HuH-7 (cell line): ENCODE data around the gene GAPDHS.

Experiments used
- DNase-seq: peaks from one replicate; pipeline ENCODE4 v3.0.0; 2011; ENCODE audit warnings: low spot score

GAPDHS gene

DNA sequence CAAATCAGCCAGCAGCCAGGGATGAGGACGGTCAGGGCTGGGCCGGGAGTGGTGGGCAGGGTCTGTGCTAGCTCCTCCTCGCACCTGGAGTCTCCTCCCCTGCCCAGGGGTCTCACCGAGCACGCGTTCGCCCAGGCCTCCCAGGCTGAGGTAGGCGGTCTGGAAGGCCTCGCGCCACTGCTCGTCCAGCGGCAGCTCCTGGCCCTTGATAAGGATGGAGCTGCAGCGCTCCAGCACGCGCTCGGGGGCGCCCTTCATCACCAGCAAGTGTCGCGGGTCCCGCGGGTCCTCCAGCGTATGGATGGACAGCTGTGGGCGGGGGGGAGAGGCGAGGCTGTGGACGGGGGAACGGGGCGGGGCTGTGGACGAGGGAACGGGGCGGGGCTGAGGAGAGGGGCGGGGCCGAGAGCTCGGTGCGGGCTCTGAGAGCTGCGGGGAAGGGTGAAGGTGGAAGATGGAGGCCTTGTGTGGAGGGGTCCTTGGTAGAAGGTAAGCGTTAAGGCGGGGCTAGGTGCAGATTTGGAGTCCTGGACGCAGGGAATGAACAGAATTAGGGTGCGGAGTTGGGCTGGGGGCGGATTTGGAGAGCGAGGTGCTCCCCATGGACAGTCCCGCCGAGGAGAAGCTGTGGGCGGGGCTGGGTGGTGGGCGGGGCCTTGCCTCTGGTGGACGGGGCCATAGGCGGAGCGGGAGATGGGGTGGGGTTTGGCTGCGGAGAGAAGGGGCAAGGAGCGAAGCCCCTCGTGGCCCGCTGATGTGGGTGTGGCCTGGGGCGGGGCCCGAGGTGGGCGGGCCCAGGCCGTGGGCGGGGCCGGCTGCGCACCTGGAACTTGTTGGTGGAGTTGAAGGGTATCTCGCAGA, 24.5 kb downstream of the GAPDHS start:
- DNase-seq = peak; percentile 86

DNA sequence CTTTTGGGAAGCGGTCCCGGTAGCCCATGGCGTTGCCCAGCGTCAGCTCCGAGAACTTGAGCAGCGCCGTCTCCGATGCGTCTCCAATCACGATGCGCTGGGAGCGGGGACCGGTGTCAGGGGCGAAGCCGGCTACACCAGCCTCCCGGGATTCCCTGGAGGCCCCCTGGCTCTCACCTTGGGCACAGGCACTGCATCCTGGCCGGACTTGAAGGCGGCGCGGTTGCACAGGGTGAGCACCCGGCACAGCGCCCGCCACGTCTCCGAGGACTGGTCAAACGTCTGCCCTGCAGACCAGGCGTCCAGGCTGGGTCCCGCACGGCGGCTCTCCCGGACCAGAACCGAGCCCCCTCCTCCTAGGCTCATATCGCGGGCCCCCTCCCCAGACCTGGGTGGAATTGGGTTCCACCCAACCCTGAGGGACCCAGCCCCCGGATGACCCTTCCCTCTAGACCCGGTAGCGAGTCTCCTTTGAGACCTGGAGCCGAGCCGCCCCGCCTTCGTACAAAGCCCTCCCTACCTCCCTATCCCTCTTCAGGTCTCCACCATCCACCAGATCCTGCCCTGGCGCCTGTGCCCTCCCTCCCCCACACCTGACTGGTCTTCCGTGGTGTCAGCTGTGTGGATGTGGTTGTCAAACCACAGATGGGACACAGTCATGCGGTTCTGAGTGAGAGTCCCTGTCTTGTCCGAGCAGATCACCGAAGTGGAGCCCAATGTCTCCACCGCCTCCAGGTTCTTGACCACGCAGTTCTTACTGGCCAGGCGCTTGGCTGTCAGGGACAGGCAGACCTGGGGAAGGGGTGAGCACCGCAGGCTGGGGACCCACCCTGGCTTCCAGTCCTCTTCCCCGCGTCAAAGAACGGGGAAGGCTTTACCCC, 25.4 kb downstream of the GAPDHS start:
- no peak for DNase-seq

DNA sequence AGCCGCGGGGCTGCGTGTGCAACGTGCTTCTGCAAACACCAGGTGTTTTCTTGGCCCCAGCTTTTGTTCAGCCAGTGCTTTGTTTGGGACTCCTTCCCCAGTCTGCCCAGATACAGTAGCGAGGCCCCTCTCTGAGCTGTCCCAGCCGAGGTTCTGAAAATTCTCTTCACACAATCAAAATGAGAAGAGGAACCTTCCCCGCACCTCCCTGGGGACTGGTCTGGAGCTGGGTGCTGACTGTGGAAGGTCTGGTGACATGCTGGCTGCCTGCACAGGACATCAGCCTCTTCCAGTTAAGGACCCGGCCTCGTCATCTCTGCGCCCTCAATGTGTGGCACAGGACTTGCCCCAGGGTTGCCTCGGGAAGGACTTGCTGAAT, 26.0 kb downstream of the GAPDHS start:
- no peak for DNase-seq

DNA sequence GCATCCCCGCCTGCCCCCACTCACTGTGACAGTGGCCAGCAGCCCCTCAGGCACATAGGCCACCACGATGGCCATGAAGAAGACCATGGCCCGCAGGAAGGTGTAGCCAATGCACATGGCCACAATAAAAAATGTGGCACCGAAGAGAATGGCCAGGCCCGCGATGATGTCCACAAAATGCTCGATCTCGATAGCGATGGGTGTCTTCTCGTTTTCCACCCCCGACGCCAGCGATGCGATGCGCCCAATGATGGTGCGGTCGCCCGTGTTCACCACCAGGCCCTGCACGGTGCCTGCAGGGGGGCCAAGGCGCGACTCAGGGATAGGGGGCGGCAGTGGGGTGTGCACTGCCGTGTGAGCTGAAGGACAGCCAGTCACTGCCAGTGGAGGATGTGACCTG, 26.5 kb downstream of the GAPDHS start:
- no peak for DNase-seq

DNA sequence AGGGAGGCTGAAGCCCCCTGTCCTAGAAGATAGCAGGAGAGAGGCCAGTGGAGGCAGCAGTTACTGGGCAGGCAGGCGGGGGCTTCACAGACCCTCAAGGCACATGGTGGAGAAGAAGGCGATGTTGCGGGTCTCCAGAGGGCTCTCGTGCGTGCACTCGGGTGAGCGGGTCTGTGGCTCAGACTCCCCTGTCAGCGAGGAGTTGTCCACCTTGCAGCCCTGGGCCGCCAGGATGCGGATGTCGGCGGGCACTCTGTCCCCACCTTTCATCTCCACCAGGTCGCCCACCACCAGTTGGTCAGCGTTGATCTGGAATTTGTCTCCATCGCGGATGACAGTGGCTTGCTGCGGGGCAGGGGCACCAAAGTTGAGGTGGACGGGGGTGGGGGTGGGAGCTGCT, 27.0 kb downstream of the GAPDHS start:
- DNase-seq = no peak

DNA sequence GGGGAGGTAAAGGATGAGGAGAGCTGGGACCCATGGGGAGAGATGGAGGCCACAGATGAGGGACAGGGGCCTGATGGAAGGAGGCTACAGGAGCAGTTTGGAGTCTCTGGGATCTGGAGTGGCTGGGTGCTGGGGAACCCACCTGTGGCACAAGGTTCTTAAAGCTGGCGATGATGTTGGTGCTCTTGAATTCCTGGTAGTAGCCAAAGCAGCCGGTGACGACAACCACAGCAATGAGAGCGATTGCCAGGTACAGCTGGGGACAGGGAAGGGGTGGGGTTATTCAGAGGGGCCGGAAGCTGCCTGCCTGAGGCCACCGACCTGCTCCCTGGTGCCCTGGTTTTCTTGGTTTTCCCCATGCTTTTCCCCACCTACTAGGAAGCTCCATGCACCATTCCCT, 27.4 kb downstream of the GAPDHS start:
- no peak for DNase-seq

DNA sequence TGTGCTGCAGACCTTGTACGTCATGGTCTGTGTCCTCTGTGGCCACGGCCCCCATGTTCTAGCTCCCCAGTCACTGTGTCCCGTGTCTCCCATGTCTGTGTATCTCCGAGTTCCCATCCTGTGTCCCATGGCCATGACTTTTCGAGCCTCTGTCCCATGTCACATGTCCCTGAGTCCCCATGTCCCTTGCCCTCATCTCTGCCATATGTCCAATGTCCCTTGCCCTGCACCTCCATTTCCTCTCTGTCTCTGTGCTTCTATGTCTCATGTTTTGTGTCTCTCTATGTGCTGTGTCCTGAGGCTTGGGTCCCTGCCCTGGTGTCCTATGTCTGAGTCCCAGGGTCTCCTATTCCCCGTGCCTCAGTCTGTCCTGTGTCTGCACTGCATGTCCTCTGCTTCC, 28.2 kb downstream of the GAPDHS start:
- no peak for DNase-seq

DNA sequence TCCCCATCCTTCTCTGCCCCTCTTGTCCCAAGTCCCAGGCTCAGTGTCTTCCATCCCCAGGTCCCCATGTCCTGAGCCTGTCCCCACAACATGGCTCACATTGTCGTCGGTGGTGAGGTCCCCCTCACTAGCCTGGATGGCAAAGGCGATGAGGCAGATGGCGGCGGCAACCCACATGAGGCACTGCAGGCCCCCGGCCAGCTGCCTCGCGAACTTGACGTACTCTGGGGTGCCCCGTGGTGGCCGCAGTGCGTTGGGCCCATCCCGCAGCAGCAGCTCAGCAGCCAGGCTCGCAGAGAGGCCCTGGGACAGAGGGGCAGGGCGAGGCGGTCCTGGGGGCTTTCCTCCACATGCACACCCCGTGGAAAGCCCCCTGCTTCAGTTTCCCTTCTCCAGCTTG, 29.1 kb downstream of the GAPDHS start:
- DNase-seq = no peak

DNA sequence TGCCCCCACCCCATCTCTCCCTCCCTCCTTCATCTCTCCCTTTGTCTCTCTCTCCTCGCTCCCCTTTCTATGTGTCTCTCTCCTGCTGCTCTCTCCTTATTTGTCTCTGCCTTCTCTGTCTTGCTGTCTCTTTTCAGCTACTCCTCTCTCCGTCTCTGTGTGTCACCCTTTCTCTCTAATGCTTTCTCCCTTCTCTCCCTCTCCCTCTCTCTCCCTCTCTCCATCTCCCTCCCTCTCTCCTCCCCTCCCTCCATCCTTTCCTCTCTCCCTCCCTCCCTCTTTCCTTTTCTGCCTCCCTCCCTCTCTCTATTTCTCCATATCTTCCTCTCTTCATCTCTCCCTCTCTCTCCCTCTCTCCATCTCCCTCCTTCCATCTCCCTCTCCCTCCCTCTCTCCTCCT, 29.5 kb downstream of the GAPDHS start:
- DNase-seq = no peak

DNA sequence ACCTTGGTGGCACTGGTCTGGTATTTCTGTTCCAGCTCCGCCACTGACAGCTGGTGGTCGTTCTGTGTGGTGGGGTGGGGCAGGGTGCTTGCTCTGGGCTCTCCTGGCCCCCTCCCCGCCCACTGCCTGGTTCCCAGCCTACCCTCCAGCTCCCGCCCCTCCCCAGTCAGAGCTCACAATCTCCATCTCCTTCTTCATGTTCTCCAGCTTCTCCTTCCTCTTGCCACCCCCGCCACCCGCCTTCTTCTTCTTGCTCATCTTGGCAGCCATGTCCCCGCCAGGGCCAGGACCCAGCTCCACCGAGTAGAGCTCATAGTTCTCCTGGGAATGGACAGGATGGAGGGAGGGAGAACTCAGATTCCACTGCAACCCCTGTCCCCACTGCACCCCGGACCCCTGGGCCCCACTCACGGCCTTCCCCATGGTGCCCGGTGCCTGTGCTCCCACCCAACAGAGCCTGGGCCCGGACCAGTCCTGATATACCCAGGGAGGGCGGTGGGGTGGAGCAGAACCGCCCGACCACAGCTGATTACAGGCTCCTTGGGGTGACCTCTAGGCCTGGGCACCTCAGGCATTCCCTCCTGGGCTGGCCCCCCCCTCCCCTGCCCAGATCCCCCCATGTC, 30.1 kb downstream of the GAPDHS start, which contains the start of gene ATP4A:
Gene ATP4A (minus strand): TSS at position 452 of the 623 bp plus-strand sequence. CDS start 29 bp downstream, at position 423.
- no peak for DNase-seq

DNA sequence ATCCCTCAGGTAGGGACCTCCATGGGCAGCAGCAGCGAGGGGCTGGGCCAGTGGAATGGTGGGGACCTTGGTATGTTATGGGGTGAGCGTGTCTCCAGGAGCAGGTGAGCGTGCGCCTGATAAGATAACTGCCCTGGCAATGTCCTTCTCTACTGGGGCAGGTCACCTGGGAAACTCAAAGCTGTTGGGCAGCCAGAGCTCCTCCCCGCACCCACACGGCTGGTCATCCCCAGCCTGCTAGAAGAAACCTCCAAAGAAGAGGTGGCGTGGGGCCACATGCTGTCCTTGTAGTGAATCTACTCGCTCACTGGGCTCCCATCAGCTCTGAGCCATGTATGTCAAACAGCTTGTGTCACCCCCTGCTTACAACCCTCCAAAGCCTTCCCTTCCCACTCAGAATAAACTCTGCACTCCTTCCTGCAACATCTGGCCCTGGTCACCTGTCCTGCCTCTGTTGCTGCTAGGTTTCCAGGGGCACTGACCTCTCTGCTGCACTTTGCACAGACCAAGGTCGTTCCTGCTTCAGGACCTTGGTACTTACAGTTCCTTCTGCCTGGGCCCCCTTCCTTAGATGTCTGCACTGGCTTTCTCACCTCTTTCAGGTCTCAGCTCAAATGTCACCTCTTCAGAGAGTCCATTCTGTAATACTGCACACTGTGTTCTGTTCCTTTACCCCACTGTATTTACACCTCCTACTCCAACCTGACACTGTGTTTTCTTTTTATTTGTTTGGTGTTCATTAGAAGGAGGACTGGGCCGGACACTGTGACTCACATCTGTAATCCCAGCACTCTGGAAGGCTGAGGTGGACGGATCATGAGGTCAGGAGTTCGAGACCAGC, 32.0 kb downstream of the GAPDHS start:
- DNase-seq = no peak

DNA sequence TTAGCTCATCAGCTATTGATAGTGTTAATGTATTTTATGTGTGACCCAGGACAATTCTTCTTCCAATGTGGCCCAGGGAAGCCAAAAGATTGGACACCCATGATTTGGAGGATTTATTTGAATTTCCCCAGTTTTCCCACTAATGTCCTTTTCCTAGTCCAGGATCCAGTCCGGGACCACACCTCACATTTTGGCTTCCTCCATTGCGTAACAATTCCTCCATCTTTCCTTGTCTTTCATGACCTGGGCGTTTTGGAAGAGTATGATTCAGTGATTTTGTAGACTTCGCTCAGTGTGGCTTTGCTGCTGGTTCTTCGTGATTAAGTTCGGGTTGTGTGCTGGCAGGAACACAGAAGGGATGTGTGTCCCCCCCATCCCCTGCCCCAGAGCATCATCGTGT, 33.5 kb downstream of the GAPDHS start:
- DNase-seq = no peak

DNA sequence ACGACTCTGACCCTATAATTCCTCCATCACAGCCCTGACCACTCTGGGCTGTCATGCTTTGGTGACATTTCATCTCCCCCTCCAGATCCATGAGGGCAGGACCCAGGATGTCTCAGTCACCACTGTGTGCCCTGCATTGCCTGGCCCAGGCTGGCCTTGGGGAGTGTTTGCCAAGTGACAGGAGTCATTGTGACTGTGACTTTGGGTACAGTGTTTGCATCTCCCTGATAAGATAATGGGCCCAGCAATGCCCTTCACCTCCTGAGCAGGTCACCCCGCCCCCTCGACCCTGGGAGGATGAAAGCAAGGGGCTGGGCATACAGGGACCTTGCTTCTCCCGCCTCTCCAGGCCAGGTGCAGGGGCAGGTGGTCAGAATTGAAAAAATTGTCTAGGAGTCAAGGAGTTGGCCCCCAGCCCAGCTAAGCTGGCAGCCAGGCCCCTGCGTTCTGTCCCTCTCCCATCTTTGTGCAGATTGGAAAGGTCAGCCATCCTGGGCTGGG, 36.1 kb downstream of the GAPDHS start:
- DNase-seq = no peak

DNA sequence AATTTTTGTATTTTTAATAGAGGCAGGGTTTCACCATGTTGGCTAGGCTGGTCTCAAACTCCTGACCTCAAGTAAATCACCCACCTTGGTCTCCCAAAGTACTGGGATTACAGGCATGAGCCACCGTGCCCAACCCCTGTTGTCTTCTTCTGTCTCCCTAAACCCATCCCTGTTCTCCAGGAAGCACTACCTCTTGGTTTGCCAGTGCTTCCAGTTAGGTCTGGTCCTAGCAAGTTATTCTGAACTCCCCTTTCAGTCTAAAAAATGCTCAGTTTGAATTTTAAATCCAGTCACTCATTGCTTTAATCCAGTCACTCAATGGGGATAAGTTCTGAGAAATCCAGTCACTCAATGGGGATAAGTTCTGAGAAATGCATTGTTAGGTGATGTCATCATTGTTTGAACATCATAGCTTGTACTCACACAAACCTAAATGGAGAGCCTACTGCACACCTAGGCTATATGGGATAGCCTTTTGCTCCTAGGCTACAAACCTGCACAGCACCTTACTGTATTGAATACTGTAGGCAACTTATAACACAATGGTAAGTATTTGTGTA, 38.2 kb downstream of the GAPDHS start:
- no peak for DNase-seq

DNA sequence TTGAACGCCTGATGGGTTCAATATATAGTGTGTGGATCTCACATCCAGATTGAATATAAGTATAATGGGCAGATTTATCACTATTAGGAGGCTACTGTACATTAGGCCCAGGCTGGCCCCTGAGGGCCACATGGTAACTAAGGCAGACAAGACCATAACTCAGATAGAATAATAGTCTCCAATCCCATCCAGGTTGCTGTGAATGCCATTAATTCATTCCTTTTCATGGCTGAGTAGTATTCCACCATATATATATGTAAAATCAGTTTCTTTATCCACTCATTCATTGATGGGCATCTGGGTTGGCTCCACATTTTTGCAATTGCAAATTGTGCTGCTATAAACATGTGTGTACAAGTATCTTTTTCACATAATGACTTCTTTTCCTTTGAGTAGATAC, 44.7 kb downstream of the GAPDHS start:
- no peak for DNase-seq

DNA sequence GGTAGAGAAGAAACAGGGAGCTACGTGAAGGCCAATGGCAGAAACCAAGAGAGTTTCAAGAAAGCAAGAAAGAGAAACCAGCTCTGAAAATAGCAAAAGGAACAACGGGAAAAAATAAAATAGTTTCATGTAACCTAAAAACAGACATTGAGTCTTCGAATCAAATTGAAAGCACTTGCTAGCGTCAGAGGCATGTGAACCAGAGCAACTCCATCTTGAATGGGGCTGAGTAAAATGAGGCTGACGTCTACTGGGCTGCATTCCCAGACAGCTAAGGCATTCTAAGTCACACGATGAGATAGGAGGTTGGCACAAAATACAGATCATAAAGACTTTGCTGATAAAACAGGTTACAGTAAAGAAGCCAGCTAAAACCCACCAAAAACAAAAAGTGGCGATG, 45.5 kb downstream of the GAPDHS start:
- no peak for DNase-seq

DNA sequence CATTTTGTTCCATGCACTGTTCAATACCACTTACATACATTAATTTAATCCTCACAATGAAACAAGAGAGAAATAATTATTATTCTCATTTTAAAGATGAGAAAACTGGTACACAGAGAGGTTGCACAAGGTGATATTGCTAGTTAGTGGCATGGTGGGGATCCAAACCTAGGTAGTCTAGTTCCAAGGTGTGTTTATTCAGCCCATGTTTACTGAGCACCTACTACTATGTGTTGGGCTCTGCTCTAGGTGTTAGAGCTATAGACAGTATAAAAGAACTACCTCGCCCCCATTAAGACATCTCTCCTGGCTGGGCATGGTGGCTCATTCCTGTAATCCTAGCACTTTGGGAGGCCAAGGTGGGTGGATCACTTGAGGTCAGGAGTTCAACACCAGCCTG, 49.5 kb downstream of the GAPDHS start:
- DNase-seq = no peak

DNA sequence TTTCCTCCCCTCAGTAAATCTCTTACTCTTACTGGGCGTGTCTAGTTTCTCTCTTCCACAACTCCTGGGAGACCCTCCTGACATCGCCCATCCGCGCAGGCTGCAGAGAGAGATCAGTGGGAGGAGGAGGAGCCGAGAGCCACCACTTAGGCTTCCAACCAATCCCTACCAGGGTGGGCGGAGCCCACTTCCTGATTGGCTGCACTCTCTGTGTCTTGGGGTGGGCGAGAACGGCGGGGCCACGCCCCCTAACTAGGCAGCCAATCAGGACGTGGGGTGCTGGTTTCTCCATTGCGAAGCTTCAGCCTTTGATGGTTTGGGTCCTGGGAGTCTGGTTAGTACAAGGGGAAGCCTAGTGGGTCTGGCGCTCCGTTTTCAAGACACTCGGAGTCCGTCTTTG, 52.6 kb downstream of the GAPDHS start, which contains the start of gene PMIS2:
Gene PMIS2 (plus strand): TSS at position 326 of the 400 bp plus-strand sequence. CDS start 87 bp downstream, outside the sequence.
- DNase-seq = no peak

DNA sequence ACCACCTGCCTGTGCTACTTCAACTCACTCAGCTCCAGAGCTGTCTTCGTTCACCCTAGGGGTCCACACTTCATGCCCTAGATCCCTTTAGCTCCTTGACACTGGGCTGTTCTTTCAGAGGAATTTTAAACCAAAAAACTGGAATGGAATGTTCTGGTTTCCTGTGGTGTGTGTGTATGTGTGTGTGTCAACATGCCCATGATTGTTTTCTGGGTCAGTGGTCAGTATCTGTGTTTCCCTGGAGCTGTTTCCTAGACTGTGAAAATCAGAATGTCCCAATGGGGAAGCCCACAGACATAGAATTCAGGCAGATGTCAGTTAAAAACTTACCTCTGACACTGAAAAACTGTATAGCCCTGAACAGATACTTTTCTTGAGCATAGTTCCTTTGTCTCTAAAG, 54.1 kb downstream of the GAPDHS start:
- no peak for DNase-seq

DNA sequence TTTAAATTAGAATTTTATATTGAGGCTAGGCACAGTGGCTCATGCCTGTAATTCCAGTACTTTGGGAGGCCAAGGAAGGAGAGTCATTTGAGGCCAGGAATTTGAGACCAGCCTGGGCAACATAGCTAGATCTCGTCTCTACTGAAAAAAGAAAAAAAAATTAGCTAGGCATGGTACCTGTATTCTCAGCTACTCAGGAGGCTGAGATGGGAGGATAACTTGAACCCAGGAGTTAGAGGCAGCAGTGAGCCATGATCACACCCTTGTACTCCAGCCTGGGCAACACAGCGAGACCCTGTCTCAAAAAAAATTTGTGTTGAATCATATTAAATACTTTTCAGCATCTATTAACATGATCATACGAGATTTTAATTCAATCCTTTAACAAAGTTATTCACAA, 57.6 kb downstream of the GAPDHS start:
- no peak for DNase-seq

DNA sequence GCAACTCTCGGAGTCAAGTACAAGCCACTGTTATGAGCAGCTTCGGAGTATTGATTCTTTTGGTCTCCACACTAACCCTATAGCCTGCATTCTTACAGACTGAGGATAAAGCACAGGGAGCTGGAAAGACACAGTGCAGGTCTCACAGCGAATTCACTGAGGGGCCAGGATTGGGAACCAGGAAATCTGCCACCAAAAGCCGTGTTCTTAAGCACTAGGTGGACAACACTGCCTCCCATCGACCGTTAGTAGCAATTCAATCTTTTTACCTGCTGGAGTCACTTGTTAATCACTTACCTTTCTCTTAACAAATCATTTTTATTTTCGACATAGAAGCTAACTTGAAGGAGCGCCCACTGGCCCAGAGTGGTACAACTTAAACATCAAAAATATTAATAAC, 59.0 kb downstream of the GAPDHS start:
- peak; percentile 52 for DNase-seq
